GM19438 (cell line): ENCODE data around the gene SATB2.

Source experiments
- ATAC-seq: cut with Tn5 transposase; IDR thresholded peaks from one replicate; pipeline ENCODE4 v1.9.1; 2021; ENCODE audit warnings: low read depth; ENCODE audit not compliant: unreplicated experiment

Gene SATB2

GRCh38 chr2:199273042-199273511 lies 184.7 kb downstream of the SATB2 start:
- no peak for ATAC-seq

DNA sequence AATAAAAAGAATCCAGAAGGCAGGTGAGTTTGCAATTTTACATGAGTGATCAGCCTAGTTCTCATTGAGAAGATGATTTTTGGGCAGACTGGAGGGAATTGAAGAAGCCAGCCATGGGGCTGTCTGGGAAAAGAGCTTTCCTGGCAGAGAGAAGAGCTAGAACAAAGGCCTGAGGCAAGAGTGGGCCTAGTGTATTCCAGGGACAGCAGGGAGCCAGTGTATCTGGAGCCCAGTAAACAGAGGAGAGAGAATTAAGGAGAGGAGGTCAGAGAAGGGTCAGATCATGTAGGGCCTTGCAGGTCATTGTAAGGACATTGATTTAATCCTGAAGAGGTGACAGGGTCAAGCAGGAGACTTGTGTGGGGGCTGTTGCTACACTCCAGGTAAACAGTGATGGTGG lies 195.8 kb downstream of the SATB2 start:
- no peak for ATAC-seq

- ATAC-seq = no peak
Observed at GRCh38 chr2:199261239-199261638, 196.5 kb downstream of the SATB2 start.

- ATAC-seq = no peak
Observed at GRCh38 chr2:199259671-199260070, 198.1 kb downstream of the SATB2 start.

DNA sequence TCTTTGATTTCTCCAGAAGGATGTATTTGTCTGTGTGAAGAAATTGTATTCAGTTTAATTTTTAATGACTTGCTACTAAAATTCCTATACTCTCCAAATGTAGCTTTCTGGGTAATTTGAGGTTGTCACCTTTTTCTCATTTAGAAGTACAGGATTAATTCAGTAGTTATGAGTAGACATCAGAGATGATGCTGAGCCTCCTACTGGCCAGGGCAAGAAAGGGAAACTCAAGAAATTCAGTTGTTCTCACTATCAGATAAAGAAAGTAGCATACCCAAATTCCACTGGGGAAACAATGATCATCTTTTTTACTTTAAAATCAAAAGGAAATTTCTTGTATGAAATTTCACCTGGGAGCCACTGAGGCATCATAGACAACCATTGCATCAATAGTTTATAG lies 199.4 kb downstream of the SATB2 start:
- no peak for ATAC-seq

GRCh38 chr2:199257261-199258224 lies 200.2 kb downstream of the SATB2 start:
- ATAC-seq = no peak

DNA sequence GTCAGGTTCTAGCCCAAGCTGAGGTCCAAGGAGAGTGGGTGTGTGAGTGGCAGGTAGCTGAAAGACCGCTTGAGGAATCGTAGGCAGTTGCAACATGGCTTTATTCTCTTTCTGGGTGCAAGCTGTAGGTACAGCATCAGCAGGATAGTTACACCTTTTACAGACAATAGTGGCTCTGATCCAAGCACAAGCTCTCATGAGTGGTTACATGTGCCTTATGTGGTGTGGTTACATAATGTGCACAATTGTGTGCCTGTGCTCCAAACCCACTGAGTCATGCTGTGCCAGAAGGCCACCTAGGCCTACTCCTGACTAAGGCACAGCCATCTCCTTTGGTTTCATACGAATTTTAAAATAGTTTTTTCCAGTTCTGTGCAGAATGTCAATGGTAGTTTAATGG lies 227.6 kb downstream of the SATB2 start:
- ATAC-seq = no peak

DNA sequence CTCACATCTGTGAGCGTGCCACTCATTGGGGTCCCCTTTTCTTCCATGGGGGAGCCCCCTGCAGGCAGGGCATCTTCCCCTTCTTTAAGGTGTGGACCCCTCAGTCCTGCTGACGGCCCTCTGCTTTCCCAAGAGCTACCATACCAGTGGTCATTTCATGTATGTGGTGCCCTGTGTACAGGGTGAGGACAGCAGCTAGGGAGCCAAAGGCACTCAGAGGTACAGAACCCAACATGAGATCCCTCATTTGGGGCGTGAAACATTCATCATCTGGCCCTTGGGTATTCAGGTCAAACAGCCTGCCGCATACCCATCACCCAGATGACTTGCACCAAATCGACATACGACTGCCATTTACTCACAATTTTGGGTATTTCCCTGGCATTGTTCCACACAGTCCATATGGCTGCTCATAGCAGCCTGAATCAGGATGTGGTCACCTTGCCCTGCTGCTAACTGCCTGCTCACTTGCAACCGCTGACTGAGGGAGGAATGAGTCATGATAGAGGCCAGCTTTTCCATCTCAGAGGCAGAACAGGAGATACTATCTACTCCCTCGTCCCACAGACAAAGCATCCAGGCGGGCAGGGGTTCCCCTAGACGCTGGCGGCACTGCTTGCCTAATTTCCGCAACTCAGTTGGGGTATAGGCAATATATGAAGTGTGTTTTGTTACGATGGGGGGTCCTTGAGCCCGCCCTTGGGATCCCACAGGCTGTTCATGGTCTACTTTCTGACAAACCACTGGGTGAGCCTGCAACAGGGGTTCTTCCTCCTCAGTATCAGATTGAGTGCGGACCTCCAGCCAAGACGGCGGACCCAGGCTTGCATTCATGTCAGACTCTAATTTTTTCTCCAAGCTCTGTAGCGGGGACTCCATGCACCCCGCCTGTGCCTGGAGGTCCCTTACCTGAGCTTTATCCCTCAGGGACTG lies 228.6 kb downstream of the SATB2 start:
- peak; percentile 74 for ATAC-seq

DNA sequence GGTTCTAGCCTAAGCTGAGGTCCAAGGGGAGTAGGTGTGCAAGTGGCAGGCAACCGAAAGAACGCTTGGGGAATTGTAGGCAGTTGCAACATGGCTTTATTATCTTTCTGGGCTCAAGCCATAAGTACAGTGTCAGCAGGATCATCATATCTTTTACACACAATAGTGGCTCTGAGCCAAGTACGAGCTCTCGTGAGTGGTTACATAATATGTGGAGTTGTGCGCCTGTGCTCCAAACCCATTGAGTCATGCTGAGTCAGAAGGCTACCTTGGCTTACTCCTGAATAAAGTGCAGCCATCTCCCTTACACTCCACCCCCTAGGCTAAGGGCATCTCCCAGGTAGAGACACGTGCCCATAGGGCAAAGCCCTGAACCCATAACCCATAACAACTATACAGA lies 233.9 kb downstream of the SATB2 start:
- no peak for ATAC-seq

- ATAC-seq = no peak
Observed at GRCh38 chr2:199220920-199221319, 236.8 kb downstream of the SATB2 start.

DNA sequence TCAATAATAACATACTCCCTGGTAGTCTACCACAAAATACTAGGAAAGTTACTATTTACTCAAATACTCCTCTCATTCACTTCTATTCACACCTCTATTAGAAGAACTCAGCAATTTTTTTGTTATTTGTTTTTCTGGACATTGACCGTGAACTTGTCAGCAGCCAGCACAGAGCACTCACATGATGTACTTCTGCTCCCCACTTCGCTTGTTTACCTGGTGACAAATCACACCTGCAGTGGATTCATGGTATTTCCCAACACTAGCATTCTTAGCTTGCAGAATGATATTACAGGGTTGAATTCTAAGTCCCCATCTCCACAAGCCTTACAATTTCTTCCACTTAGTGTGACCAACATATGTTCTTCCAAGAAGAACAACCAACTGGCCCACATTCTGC lies 238.2 kb downstream of the SATB2 start:
- ATAC-seq = no peak
